HepG2 (cell line): Measurements from ENCODE around the gene AGAP1. TPM values are rescaled to one million over a fixed set of nuclear protein-coding genes. Genes with fewer than 3 reads are reported as not detected.
A peak's percentile ranks its signal among the peaks of the same experiment; 100 is the strongest.

Source experiments
- ATF3 ChIP-seq: sonication (generic); formaldehyde crosslinking; IDR thresholded peaks from 2 replicates; pipeline ENCODE4 v1.4.0; 2020; ENCODE audit warnings: missing genetic modification reagents
- CENPX ChIP-seq: sonication (generic); formaldehyde crosslinking; IDR thresholded peaks from 2 replicates; pipeline ENCODE4 v1.9.0; 2021; ENCODE audit warnings: mild to moderate bottlenecking, missing genetic modification reagents, moderate library complexity
- DMAP1 ChIP-seq: IDR thresholded peaks from 2 replicates; pipeline ENCODE4 v1.6.1; 2016
- FOXJ3 ChIP-seq: sonication (generic); formaldehyde crosslinking; IDR thresholded peaks from 2 replicates; pipeline ENCODE4 v1.4.0; 2020; ENCODE audit warnings: missing genetic modification reagents, mild to moderate bottlenecking, borderline replicate concordance
- GMEB1 ChIP-seq: sonication (generic); formaldehyde crosslinking; IDR thresholded peaks from 2 replicates; pipeline ENCODE4 v1.5.1; 2020; ENCODE audit warnings: missing genetic modification reagents, mild to moderate bottlenecking, borderline replicate concordance
- HMG20A ChIP-seq: IDR thresholded peaks from 2 replicates; pipeline ENCODE4 v1.6.1; 2016; ENCODE audit warnings: borderline replicate concordance
- HMGXB4 ChIP-seq, 2 experiments: sonication (generic) in 1 of 2; formaldehyde crosslinking in 1 of 2; IDR thresholded peaks; 2 replicates each; pipeline versions ENCODE4 v1.4.0 to v1.6.1; 2018 to 2020; ENCODE audit warnings: missing genetic modification reagents in 2 of 2, borderline replicate concordance in 1 of 2, low read depth in 1 of 2, mild to moderate bottlenecking in 1 of 2, missing biosample characterization in 1 of 2
- ISL2 ChIP-seq: sonication (generic); formaldehyde crosslinking; IDR thresholded peaks from 2 replicates; pipeline ENCODE4 v1.5.0; 2020; ENCODE audit warnings: missing genetic modification reagents
- NR2F2 ChIP-seq: IDR thresholded peaks from 2 replicates; pipeline ENCODE4 v1.6.1; 2012; ENCODE audit warnings: low read depth, inconsistent platforms, borderline replicate concordance
- POLR2AphosphoS5 ChIP-seq: IDR thresholded peaks from 2 replicates; pipeline ENCODE4 v1.6.1; 2012; ENCODE audit warnings: low read depth, low read length
- SATB2 ChIP-seq: sonication (generic); formaldehyde crosslinking; IDR thresholded peaks from 2 replicates; pipeline ENCODE4 v1.5.0; 2020; ENCODE audit warnings: missing genetic modification reagents
- SOX5 ChIP-seq: IDR thresholded peaks from 2 replicates; pipeline ENCODE4 v1.6.1; 2016; ENCODE audit warnings: borderline replicate concordance
- TEF ChIP-seq: sonication (generic); formaldehyde crosslinking; IDR thresholded peaks from 2 replicates; pipeline ENCODE4 v1.5.0; 2020; ENCODE audit warnings: missing genetic modification reagents
- ZBTB1 ChIP-seq: sonication (generic); formaldehyde crosslinking; IDR thresholded peaks from 2 replicates; pipeline ENCODE4 v1.4.0; 2020; ENCODE audit warnings: missing genetic modification reagents, borderline replicate concordance
- ZBTB43 ChIP-seq: sonication (generic); formaldehyde crosslinking; conservative IDR thresholded peaks from 2 replicates; pipeline ENCODE4 v1.4.0; 2020; ENCODE audit warnings: missing genetic modification reagents
- ZFAT ChIP-seq: sonication (generic); formaldehyde crosslinking; conservative IDR thresholded peaks from 2 replicates; pipeline ENCODE4 v1.8.1; 2023; ENCODE audit warnings: missing genetic modification reagents, inconsistent platforms
- ZFYVE20 ChIP-seq: sonication (generic); formaldehyde crosslinking; IDR thresholded peaks from 2 replicates; pipeline ENCODE4 v1.8.0; 2023; ENCODE audit warnings: low read depth, mild to moderate bottlenecking, moderate library complexity, missing genetic modification reagents, borderline replicate concordance
- ZMAT3 ChIP-seq: sonication (generic); formaldehyde crosslinking; conservative IDR thresholded peaks from 2 replicates; pipeline ENCODE4 v1.7.0; 2021; ENCODE audit warnings: missing genetic modification reagents
- ZNF160 ChIP-seq: sonication (generic); formaldehyde crosslinking; IDR thresholded peaks from 2 replicates; pipeline ENCODE4 v1.8.0; 2022; ENCODE audit warnings: mild to moderate bottlenecking, inconsistent platforms, missing genetic modification reagents
- ZNF274 ChIP-seq: sonication (generic); formaldehyde crosslinking; IDR thresholded peaks from 2 replicates; pipeline ENCODE4 v1.5.1; 2020; ENCODE audit warnings: mild to moderate bottlenecking, missing genetic modification reagents
- ZNF343 ChIP-seq: sonication (generic); formaldehyde crosslinking; IDR thresholded peaks from 2 replicates; pipeline ENCODE4 v1.4.0; 2020; ENCODE audit warnings: mild to moderate bottlenecking, missing genetic modification reagents
- ZNF430 ChIP-seq: sonication (generic); formaldehyde crosslinking; IDR thresholded peaks from 2 replicates; pipeline ENCODE4 v1.9.0; 2021; ENCODE audit warnings: mild to moderate bottlenecking, missing genetic modification reagents
- ZNF441 ChIP-seq: sonication (generic); formaldehyde crosslinking; IDR thresholded peaks from 2 replicates; pipeline ENCODE4 v1.7.0; 2021; ENCODE audit warnings: missing genetic modification reagents, borderline replicate concordance
- ZNF577 ChIP-seq: sonication (generic); formaldehyde crosslinking; IDR thresholded peaks from 2 replicates; pipeline ENCODE4 v1.4.0; 2020; ENCODE audit warnings: mild to moderate bottlenecking, low read depth, missing genetic modification reagents, borderline replicate concordance
- ZNF761 ChIP-seq: sonication (generic); formaldehyde crosslinking; conservative IDR thresholded peaks from 2 replicates; pipeline ENCODE4 v1.4.0; 2020; ENCODE audit warnings: mild to moderate bottlenecking, missing genetic modification reagents
- polyA plus RNA-seq, 8 experiments: library from polyadenylated mRNA; depleted of rRNA in 3 of 8; stranded (reverse) in 7 of 8; unstranded in 1 of 8; fragments of >200 nt; fragmentation: Illumina TruSeq in 4 of 8; extraction: Trizol in 4 of 8; gene quantifications; 2 replicates each; pipeline versions ENCODE4 v1.2.1 to v1.2.3, GENCODE V29; 2011 to 2016; ENCODE audit warnings: low read depth in 4 of 8, missing spikeins in 1 of 8, mixed read lengths in 1 of 8; ENCODE audit not compliant: insufficient read depth in 1 of 8
- total RNA-seq, 5 experiments: library from RNA; depleted of rRNA; stranded (reverse); fragments of >200 nt; fragmentation: Illumina TruSeq; extraction: Trizol; gene quantifications; 2 replicates each; pipeline ENCODE4 v1.2.3, GENCODE V29; 2016; ENCODE audit warnings: low read depth in 1 of 5

The AGAP1 gene
- total and polyA plus RNA-seq, 2 of the 13 experiments (the other 11 are each of a cell fraction or from before 2014, with no cell fraction given) = 21.2 to 32.7 TPM

GRCh38 chr2:235541838-235542549, 48.2 kb downstream of the AGAP1 start (continued):
- TF ChIP-seq HMGXB4 (CRISPR knock-in tag; IDR thresholded peaks at IDR 0.05; ENCODE audit: borderline replicate concordance in 1 of 2, low read depth in 1 of 2) (peak in 1 of 2 experiments; percentile 51; a peak in 1 of 4 replicates), ZNF160 (CRISPR knock-in tag) (no peak), ZBTB43 (CRISPR knock-in tag) (peak; percentile 81; the same call in 1 of the 2 replicates), ZNF274 (CRISPR knock-in tag) (peak; percentile 61; the same call in 1 of the 2 replicates), HMG20A (peak; percentile 95), ZFAT (CRISPR knock-in tag) (no peak), ISL2 (CRISPR knock-in tag) (peak; percentile 95), NR2F2 (peak; percentile 94), FOXJ3 (CRISPR knock-in tag) (peak; percentile 83; the same call in 1 of the 2 replicates), ZNF761 (CRISPR knock-in tag) (peak; percentile 80), ATF3 (no peak; the same call in 1 of the 2 replicates), ZNF441 (CRISPR knock-in tag) (peak; percentile 93), ZBTB1 (no peak), ZNF430 (CRISPR knock-in tag) (peak; percentile 89), ZFYVE20 (CRISPR knock-in tag) (no peak), SATB2 (CRISPR knock-in tag) (0 out of 2 replicates have a peak, but pooled peaks have one; percentile 17), POLR2AphosphoS5 (no peak), CENPX (no peak), ZNF343 (CRISPR knock-in tag) (no peak), ZNF577 (CRISPR knock-in tag) (no peak), DMAP1 (CRISPR knock-in tag) (peak; percentile 53; the same call in 1 of the 2 replicates), TEF (CRISPR knock-in tag) (no peak), SOX5 (CRISPR knock-in tag) (peak; percentile 91; the same call in 1 of the 2 replicates), GMEB1 (CRISPR knock-in tag) (peak; percentile 62; the same call in 1 of the 2 replicates), ZMAT3 (CRISPR knock-in tag) (peak; percentile 88)
